Measurements from ENCODE around the gene MYOM1.
"Not testable (repeated sequence)": the region's sequence is repeated elsewhere in the genome, so short reads cannot be mapped to it uniquely, and the experiment has no call there.

Gene MYOM1

GRCh38 chr18:3221496-3221895, 1.7 kb upstream of the MYOM1 start:
- TF ChIP-seq, protein P1, sequence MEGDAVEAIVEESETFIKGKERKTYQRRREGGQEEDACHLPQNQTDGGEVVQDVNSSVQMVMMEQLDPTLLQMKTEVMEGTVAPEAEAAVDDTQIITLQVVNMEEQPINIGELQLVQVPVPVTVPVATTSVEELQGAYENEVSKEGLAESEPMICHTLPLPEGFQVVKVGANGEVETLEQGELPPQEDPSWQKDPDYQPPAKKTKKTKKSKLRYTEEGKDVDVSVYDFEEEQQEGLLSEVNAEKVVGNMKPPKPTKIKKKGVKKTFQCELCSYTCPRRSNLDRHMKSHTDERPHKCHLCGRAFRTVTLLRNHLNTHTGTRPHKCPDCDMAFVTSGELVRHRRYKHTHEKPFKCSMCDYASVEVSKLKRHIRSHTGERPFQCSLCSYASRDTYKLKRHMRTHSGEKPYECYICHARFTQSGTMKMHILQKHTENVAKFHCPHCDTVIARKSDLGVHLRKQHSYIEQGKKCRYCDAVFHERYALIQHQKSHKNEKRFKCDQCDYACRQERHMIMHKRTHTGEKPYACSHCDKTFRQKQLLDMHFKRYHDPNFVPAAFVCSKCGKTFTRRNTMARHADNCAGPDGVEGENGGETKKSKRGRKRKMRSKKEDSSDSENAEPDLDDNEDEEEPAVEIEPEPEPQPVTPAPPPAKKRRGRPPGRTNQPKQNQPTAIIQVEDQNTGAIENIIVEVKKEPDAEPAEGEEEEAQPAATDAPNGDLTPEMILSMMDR (IDR thresholded peaks at IDR 0.05) = no peak
- Histone ChIP-seq H3K9ac (no peak overlapping the region), H3K27me3 (ENCODE audit: control insufficient read depth, insufficient read depth, low read length) (no peaks in the 10 kb centered on the region), H3K4me1 (no peaks in the 10 kb centered on the region), H3K9me3 (ENCODE audit: control insufficient read depth, low read length) (no peaks in the 10 kb centered on the region), H3K27ac (no peak overlapping the region), H2AFZ (no peak overlapping the region), H3K4me2 (ENCODE audit: low read length) (no peak overlapping the region), H3K36me3 (ENCODE audit: control insufficient read depth, insufficient read depth, low read length) (no peaks in the 10 kb centered on the region), H3K4me3 (ENCODE audit: low read depth, low read length) (no peak overlapping the region), H3K79me2 (no peaks in the 10 kb centered on the region)

- not testable (repeated sequence) for H3K36me3 ChIP-seq (ENCODE audit: control insufficient read depth, insufficient read depth, low read length); H3K9ac ChIP-seq; H3K79me2 ChIP-seq; H3K27me3 ChIP-seq (ENCODE audit: control insufficient read depth, insufficient read depth, low read length); H3K4me3 ChIP-seq (ENCODE audit: low read depth, low read length); H3K27ac ChIP-seq; H3K9me3 ChIP-seq (ENCODE audit: control insufficient read depth, low read length); H3K4me2 ChIP-seq (ENCODE audit: low read length); H3K4me1 ChIP-seq; H2AFZ ChIP-seq
Measured at GRCh38 chr18:3220868-3221267, 1.1 kb upstream of the MYOM1 start.

- no peaks in the 10 kb centered on the region for H3K27me3 ChIP-seq (ENCODE audit: control insufficient read depth, insufficient read depth, low read length)
- no peak overlapping the region for H3K4me3 ChIP-seq (ENCODE audit: low read depth, low read length)
- no peak overlapping the region for H3K27ac ChIP-seq
- no peaks in the 10 kb centered on the region for H3K79me2 ChIP-seq
- H3K4me2 ChIP-seq (ENCODE audit: low read length) = no peak overlapping the region
- H3K4me1 ChIP-seq = no peaks in the 10 kb centered on the region
- TF ChIP-seq, protein P1 (IDR thresholded peaks at IDR 0.05) = no peak
- no peaks in the 10 kb centered on the region for H3K9me3 ChIP-seq (ENCODE audit: control insufficient read depth, low read length)
- no peak overlapping the region for H3K9ac ChIP-seq
- H2AFZ ChIP-seq = peak overlapping the region; percentile 34
- H3K36me3 ChIP-seq (ENCODE audit: control insufficient read depth, insufficient read depth, low read length) = no peaks in the 10 kb centered on the region
Measured at GRCh38 chr18:3219241-3219630, 532 bp downstream of the MYOM1 start.

- Histone ChIP-seq H3K4me1 (no peaks in the 10 kb centered on the region), H3K27ac (no peak overlapping the region), H3K4me2 (ENCODE audit: low read length) (no peak overlapping the region), H3K4me3 (ENCODE audit: low read depth, low read length) (no peak overlapping the region), H3K9me3 (ENCODE audit: control insufficient read depth, low read length) (no peaks in the 10 kb centered on the region), H3K27me3 (ENCODE audit: control insufficient read depth, insufficient read depth, low read length) (no peaks in the 10 kb centered on the region), H2AFZ (no peak overlapping the region), H3K36me3 (ENCODE audit: control insufficient read depth, insufficient read depth, low read length) (no peaks in the 10 kb centered on the region), H3K9ac (no peak overlapping the region), H3K79me2 (no peaks in the 10 kb centered on the region)
- TF ChIP-seq, protein P1 (IDR thresholded peaks at IDR 0.05) = no peak
Measured at GRCh38 chr18:3218819-3219218, 949 bp downstream of the MYOM1 start.

DNA sequence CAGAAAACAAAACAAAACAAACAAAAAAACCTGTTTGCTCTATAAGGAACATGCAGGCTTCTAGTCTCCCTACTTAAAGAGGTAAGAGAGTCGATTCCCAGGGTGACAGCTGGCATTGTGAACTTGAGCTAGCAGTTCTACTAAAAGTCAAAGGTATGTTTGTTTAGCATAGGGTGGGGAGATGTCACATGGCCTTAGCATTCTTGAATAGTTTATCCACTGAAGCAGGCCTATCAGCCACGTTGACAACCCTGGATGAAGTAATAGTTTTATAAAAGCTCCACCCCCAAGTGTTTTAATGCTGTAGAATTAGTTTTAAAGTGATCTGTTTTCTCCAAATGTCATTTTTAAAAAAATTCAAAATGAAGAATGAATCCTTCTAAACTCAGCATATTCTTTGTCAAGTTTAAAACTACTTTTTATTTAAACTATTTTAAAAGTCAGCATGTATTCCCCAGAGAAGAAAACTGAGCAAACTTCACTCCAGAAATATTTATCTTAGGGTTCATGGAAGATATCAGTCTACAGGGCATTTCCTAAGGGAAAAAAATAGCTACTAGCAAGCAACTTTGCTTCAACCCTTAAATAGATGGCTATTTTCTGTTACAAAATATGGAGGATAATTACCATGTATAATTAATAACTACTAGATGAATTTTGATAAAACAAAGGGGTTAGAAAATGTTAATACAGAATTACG, 1.7 kb downstream of the MYOM1 start:
- H3K27ac ChIP-seq = no peak overlapping the region

More for the DNA sequence above, 1.7 kb downstream of the MYOM1 start:
- Histone ChIP-seq H3K79me2 (no peaks in the 10 kb centered on the region), H3K9me3 (ENCODE audit: control insufficient read depth, low read length) (no peaks in the 10 kb centered on the region), H3K4me3 (ENCODE audit: low read depth, low read length) (no peak overlapping the region), H3K36me3 (ENCODE audit: control insufficient read depth, insufficient read depth, low read length) (no peaks in the 10 kb centered on the region), H3K4me1 (no peaks in the 10 kb centered on the region), H3K9ac (no peak overlapping the region), H2AFZ (no peak overlapping the region), H3K4me2 (ENCODE audit: low read length) (no peak overlapping the region), H3K27me3 (ENCODE audit: control insufficient read depth, insufficient read depth, low read length) (no peaks in the 10 kb centered on the region)
- TF ChIP-seq, protein P1 (IDR thresholded peaks at IDR 0.05) = no peak

Measured in parathyroid adenoma (tissue), 2 donors.